ENCODE data around the gene KLHL29.

DNA sequence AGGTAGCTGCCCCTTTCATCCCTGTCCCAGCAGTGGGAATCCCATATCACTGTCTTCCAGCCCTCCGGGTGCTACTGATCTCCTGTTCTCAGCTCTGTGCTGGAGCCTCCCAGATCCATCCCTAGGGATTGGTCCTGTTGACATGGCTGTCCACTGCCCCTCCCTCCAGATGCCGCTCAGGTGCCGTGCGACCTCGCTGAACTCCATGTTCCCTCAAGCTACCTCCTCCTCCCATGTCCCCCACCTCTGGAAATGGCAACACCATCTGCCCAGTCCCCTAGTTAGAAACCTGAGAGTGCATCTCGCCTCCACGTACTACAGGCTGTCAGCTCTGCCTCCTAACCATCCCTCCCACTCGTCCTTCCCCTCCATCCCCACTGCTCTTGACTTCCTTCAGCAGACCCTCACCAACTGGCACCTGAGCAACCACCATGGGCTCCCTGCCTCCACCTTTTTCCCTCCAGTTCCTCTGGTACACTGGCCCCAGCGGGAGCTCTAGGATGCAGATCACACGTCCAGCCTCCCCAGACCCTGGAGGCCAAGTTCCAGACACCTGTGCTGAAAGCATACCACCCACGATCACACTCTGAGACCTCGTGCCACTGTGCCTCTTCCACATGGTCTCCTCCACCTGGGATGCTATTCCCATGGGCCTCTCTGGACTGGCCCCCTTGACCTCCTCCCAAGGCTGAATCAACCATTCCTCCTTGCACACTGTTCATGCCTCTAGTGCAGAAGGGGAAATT lies 106.8 kb downstream of the KLHL29 start:
- TF ChIP-seq, protein P1, sequence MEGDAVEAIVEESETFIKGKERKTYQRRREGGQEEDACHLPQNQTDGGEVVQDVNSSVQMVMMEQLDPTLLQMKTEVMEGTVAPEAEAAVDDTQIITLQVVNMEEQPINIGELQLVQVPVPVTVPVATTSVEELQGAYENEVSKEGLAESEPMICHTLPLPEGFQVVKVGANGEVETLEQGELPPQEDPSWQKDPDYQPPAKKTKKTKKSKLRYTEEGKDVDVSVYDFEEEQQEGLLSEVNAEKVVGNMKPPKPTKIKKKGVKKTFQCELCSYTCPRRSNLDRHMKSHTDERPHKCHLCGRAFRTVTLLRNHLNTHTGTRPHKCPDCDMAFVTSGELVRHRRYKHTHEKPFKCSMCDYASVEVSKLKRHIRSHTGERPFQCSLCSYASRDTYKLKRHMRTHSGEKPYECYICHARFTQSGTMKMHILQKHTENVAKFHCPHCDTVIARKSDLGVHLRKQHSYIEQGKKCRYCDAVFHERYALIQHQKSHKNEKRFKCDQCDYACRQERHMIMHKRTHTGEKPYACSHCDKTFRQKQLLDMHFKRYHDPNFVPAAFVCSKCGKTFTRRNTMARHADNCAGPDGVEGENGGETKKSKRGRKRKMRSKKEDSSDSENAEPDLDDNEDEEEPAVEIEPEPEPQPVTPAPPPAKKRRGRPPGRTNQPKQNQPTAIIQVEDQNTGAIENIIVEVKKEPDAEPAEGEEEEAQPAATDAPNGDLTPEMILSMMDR (conservative IDR thresholded peaks at IDR 0.05; ENCODE audit: low read length) = no peak
- no peak for TF ChIP-seq EZH2phosphoT487 (IDR thresholded peaks at IDR 0.05; ENCODE audit: borderline replicate concordance)

All from Loucy (cell line).